Ovary (tissue), 3 donors: ENCODE measurements around the gene FAM9A.

Source experiments
- CTCF ChIP-seq, 3 donors: fragments of 450-650 bp in 2 of 3; fragments of 200-600 bp in 1 of 3; IDR thresholded peaks; one replicate each; pipeline versions ENCODE4 v1.5.1 to v1.8.0; 2016 to 2022; ENCODE audit warnings: antibody characterized with exemption in 3 of 3, mild to moderate bottlenecking in 1 of 3
- EP300 ChIP-seq: sonication (generic); formaldehyde crosslinking; IDR thresholded peaks from one replicate; pipeline ENCODE4 v1.6.1; 2017; ENCODE audit warnings: antibody characterized with exemption
- POLR2A ChIP-seq: fragments of 450-650 bp; IDR thresholded peaks from one replicate; pipeline ENCODE4 v1.6.1; 2017; ENCODE audit warnings: antibody characterized with exemption, mild to moderate bottlenecking, moderate library complexity
- donor health status: DM: no; HTN: no; CAD: no.

DNA sequence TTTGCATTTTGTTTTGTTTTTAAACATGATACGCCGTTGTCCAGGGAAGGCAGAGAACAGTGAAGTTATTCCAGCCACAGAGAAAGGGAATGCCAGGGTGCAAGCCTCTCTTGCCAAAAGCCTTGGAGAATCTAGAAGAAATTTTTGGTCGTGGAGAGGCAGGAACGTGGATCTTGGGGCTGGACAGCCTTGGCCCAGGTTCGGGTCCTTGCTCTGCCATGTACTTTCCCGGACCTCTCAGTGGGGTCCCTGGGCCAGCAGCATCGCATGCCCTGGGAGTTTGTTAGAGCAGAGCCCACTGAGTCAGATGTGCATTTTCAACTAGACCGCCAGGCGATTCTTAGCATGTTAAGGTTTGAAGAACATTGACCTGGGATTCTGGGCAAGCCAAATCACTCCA, 18.6 kb downstream of the FAM9A start:
- TF ChIP-seq POLR2A = no peak
- TF ChIP-seq CTCF (IDR thresholded peaks at IDR 0.05) = no peak
- no peak for TF ChIP-seq EP300
